Cardiac atrium fibroblast (primary cell): ENCODE results near the gene CCDC82. TPM values are rescaled to one million over a fixed set of nuclear protein-coding genes. Genes with fewer than 3 reads are reported as not detected.

ENCODE experiments used
- total RNA-seq: library from RNA; depleted of rRNA; stranded (reverse); fragments of >200 nt; gene quantifications from 2 replicates; pipeline ENCODE4 v1.2.3, GENCODE V29; 2015

The CCDC82 gene
- total RNA-seq: 4.9 and 6.8 TPM in 2 replicates

DNA sequence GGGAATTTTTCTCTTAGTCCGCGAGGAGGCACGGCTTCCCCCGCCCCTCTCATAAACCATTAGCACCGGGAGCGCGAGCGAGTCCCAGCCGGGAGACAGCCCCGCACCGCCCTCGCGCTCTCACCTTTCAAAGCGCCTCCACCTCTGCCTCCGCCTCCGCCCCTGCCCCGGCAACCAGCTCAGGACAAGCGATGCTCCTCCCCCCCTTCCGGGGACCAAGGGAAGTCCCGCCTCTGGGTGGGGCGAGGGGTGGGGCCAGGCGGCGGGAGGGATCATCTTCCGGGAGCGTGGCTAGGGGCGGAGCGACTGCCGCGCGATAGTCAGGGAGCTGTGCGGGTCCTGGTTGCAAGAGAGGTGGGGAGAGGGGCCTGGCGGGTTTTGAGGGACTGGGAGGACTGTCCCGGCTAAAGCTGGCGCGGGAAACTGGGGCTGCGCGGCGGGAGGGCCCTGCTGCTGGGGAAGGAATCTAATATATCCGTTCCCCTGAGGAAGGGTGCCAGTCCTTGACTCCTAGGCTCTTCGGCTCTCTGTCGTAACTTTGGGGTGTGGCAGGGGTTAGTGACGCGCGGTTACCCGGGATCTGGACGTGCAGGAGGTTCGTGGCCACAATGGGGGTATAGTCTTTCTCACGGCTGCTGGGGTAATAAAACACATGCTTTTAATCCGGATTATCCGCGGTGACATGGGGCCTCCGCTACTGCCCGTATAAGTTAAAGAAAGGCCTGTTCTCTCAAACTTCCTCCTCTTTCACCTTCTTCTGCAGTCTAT is at the start of gene CCDC82, which contains the start of gene JRKL:
TSS of gene CCDC82 (minus strand) at position 193 of the 768 bp plus-strand sequence. CDS start 5,165 bp downstream, outside the sequence.
TSS of gene JRKL (plus strand) at position 294 of the 768 bp plus-strand sequence. CDS start 637 bp downstream, outside the sequence.

DNA sequence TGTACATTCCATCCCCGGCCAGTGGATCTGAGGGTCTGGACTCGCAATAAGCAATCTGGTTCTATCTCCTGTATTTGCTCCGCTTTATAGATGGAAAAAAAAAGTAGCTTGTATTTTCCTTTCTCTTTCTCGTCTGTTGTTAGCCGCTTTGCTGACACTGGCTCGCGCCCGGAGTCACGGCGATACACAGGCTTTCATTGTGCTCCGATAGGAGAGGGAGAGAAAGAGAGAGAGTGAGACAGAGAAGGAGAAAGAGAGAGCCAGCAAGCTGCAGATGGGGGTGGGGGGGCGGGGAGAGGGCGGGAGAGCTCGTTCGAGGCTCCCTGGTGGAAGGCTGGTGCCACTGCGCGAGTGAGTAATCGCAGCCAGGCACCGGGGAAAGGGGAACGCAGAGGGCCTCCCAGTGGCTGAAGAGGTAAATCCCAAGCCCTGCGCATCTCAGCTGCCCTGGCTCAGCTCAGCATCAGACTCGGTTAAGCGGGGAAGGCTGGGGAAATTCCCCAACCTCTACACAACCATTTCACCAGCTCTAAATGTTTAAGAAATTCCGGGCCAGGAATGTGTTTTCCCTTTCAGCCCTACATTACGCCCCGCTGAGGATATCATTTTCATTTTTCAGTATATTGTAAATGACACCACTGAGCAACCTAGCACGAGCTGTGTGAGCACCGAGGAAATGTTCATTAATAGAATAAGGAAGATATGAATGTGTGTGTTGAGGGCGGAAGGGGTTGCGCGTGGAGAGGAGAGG is 46.6 kb downstream of the CCDC82 start, which contains the start of gene MAML2:
TSS of gene MAML2 (minus strand) at position 235 of the 751 bp plus-strand sequence. CDS start 1,300 bp downstream, outside the sequence.

Other genes starting within 250 kb of the CCDC82 start
- 20.0 and 21.4 TPM in 2 replicates for gene MAML2, start 46.7 kb downstream of the CCDC82 start, total RNA-seq
- gene JRKL, start 101 bp upstream of the CCDC82 start, total RNA-seq: 5.1 and 6.8 TPM in 2 replicates